Omental fat pad (tissue), 4 donors: ENCODE measurements around the gene NUCB2. TPM values are rescaled to one million over a fixed set of nuclear protein-coding genes. Genes with fewer than 3 reads are reported as not detected.

Source experiments
- ATAC-seq: fragments of 150-250 bp; one replicate; pipeline ENCODE4 v1.9.1; 2016; ENCODE audit warnings: mild to moderate bottlenecking, moderate library complexity; ENCODE audit not compliant: low FRiP score
- DNase-seq: peaks from one replicate; pipeline ENCODE4 v3.0.0-alpha.2; 2019; ENCODE audit warnings: low spot score
- CTCF ChIP-seq, 3 donors: fragments of 450-650 bp; IDR thresholded peaks; one replicate each; pipeline ENCODE4 v1.5.1; 2016 to 2017; ENCODE audit warnings: antibody characterized with exemption in 3 of 3, mild to moderate bottlenecking in 3 of 3, moderate library complexity in 2 of 3
- total RNA-seq, 4 donors: library from RNA; depleted of rRNA; stranded (reverse); fragments of >200 nt; gene quantifications; one replicate each; pipeline ENCODE4 v1.1.0, GENCODE V29; 2016

The NUCB2 gene
- total RNA-seq, 4 donors from 2014 or later = 31.9 to 54.7 (median 41.8) TPM

GRCh38 chr11:17300372-17300771 is 23.8 kb downstream of the NUCB2 start:
- no peak for ATAC-seq
- no peak for TF ChIP-seq CTCF (IDR thresholded peaks at IDR 0.05)

GRCh38 chr11:17313349-17314231 is 37.1 kb downstream of the NUCB2 start:
- no peak for TF ChIP-seq CTCF (IDR thresholded peaks at IDR 0.05)
- ATAC-seq = no peak
- DNase-seq = no peak

More at GRCh38 chr11:17300372-17300771, 23.8 kb downstream of the NUCB2 start:
- no peak for DNase-seq

- ATAC-seq (peak; percentile 59), DNase-seq (no peak)
- TF ChIP-seq CTCF (IDR thresholded peaks at IDR 0.05) = no peak
These were observed 37.7 kb downstream of the NUCB2 start for GRCh38 chr11:17314232-17314547.

- TF ChIP-seq CTCF (IDR thresholded peaks at IDR 0.05) = no peak
- no peak for ATAC-seq
These were observed 38.4 kb downstream of the NUCB2 start for GRCh38 chr11:17314904-17315426.

GRCh38 chr11:17328871-17329494 is 52.4 kb downstream of the NUCB2 start:
- ATAC-seq (no peak), DNase-seq (no peak)
- no peak for TF ChIP-seq CTCF (IDR thresholded peaks at IDR 0.05)

More at GRCh38 chr11:17314904-17315426, 38.4 kb downstream of the NUCB2 start:
- no peak for DNase-seq

- DNase-seq = no peak
- peak; percentile 37 for ATAC-seq
- TF ChIP-seq CTCF (IDR thresholded peaks at IDR 0.05) = no peak
These were observed 55.1 kb downstream of the NUCB2 start for GRCh38 chr11:17331669-17332068.
